Measurements from ENCODE around the gene CXCL14.

CXCL14 gene

DNA sequence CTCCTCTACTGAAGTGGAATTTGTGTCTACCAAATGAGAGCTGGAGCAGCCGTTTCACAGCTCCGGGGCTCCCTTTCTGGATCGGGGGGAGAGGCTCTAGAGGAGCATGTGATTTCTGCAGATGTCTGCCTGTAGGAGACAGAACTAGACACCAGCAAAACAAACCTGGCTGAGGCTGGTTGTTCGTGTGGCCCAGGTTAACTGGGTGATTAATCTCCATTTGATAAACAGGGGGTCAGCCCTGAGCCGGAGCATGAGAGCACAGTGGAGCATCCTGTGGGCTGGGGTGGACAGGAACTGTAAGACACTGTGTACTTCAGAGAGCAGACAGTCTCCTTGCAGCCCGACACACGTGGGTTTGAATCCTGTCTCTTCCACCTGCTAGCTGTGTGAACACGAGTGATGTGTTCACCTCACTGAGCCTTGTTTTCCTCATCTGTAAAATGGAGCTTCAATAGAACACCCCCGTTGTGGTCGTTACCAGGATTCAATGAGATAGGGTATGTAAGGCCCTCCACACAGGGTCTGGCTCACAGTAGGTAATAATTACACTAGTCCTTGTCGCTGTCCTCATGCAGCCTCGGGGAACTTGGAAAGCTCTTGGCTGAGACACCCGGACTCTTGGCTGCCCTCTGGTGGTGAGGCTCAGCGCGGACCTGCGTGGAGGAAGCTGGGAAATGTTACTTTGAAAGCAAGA is 12.9 kb downstream of the CXCL14 start:
- no peaks in the 10 kb centered on the region for H3K36me3 ChIP-seq (ENCODE audit: control insufficient read depth, insufficient read depth, low read length, severe bottlenecking)
- H3K9ac ChIP-seq (ENCODE audit: low read length) = no peak overlapping the region
- H3K27me3 ChIP-seq (replicated peaks; ENCODE audit: control insufficient read depth, insufficient read depth, low read length) = no peaks in the 10 kb centered on the region
- no peaks in the 10 kb centered on the region for H3K9me3 ChIP-seq (ENCODE audit: control insufficient read depth, low read length)
- H3K4me3 ChIP-seq (ENCODE audit: low read length) = no peak overlapping the region
- peaks cover 9% of the 10 kb centered on the region for H3K4me1 ChIP-seq (ENCODE audit: control insufficient read depth, insufficient read depth, low read length)
- peak; percentile 73 for DNase-seq (ENCODE audit: low read depth)

- Histone ChIP-seq H3K27me3 (replicated peaks; ENCODE audit: control insufficient read depth, insufficient read depth, low read length) (peaks cover 2% of the 10 kb centered on the region), H3K4me1 (ENCODE audit: control insufficient read depth, insufficient read depth, low read length) (peaks cover 9% of the 10 kb centered on the region), H3K4me3 (ENCODE audit: low read length) (no peak overlapping the region), H3K9me3 (ENCODE audit: control insufficient read depth, low read length) (no peaks in the 10 kb centered on the region), H3K9ac (ENCODE audit: low read length) (no peak overlapping the region), H3K36me3 (ENCODE audit: control insufficient read depth, insufficient read depth, low read length, severe bottlenecking) (no peaks in the 10 kb centered on the region)
- peak; percentile 53 for DNase-seq (ENCODE audit: low read depth)
Measured at GRCh38 chr5:135565266-135565665, 13.5 kb downstream of the CXCL14 start.

DNA sequence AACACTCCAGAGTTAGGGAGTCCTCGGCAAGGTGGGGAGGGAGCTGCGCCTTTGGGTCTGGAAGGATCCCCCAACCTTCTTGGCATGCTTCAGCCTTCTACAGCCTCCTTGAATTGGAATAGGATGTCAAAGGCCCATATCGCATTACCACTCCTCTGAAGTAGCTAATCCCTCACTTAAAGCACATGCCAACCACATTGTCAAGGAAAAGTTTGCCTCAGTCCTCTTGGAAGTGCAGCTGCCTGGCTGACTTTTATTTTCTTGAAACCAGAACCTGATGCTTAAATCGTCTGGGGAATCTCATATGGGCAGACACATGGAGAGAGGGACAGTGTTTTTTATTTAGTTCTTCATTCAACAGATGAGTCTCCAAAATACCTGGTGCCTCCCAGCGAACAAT is 14.5 kb downstream of the CXCL14 start:
- H3K4me1 ChIP-seq (ENCODE audit: control insufficient read depth, insufficient read depth, low read length) = peaks cover 9% of the 10 kb centered on the region
- no peak overlapping the region for H3K9ac ChIP-seq (ENCODE audit: low read length)
- no peak overlapping the region for H3K4me3 ChIP-seq (ENCODE audit: low read length)
- H3K27me3 ChIP-seq (replicated peaks; ENCODE audit: control insufficient read depth, insufficient read depth, low read length) = peaks cover 9% of the 10 kb centered on the region
- no peaks in the 10 kb centered on the region for H3K36me3 ChIP-seq (ENCODE audit: control insufficient read depth, insufficient read depth, low read length, severe bottlenecking)
- no peaks in the 10 kb centered on the region for H3K9me3 ChIP-seq (ENCODE audit: control insufficient read depth, low read length)
- DNase-seq (ENCODE audit: low read depth) = no peak

- Histone ChIP-seq H3K4me3 (ENCODE audit: low read length) (no peak overlapping the region), H3K36me3 (ENCODE audit: control insufficient read depth, insufficient read depth, low read length, severe bottlenecking) (no peaks in the 10 kb centered on the region), H3K9me3 (ENCODE audit: control insufficient read depth, low read length) (no peaks in the 10 kb centered on the region), H3K9ac (ENCODE audit: low read length) (no peak overlapping the region), H3K4me1 (ENCODE audit: control insufficient read depth, insufficient read depth, low read length) (peaks cover 9% of the 10 kb centered on the region), H3K27me3 (replicated peaks; ENCODE audit: control insufficient read depth, insufficient read depth, low read length) (peaks cover 30% of the 10 kb centered on the region)
- DNase-seq (ENCODE audit: low read depth) = no peak
Measured at GRCh38 chr5:135561266-135561665, 17.5 kb downstream of the CXCL14 start.

DNA sequence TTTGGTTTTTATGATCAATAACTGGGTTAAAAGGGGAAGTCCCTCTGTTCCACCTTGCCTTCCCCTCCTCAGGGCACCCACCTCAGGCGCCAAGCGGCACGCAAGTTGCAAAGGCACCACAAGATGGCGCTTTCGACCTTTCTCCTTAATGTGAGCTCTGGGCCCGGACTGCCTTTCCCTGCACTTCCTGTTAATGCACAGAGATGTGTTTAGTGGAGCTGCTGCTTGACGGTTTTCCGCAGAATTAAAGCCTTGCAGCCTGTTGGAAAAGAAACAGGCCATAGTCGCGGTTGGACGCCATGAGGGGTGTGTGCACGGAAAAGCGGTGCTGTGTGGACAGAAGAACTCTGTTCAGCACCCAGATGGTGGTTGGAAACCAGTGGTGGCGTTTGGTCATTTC is 17.9 kb downstream of the CXCL14 start:
- H3K36me3 ChIP-seq (ENCODE audit: control insufficient read depth, insufficient read depth, low read length, severe bottlenecking) = no peaks in the 10 kb centered on the region
- peaks cover 34% of the 10 kb centered on the region for H3K27me3 ChIP-seq (replicated peaks; ENCODE audit: control insufficient read depth, insufficient read depth, low read length)
- H3K4me1 ChIP-seq (ENCODE audit: control insufficient read depth, insufficient read depth, low read length) = peaks cover 9% of the 10 kb centered on the region
- H3K4me3 ChIP-seq (ENCODE audit: low read length) = no peak overlapping the region
- peak; percentile 94 for DNase-seq (ENCODE audit: low read depth)
- no peak overlapping the region for H3K9ac ChIP-seq (ENCODE audit: low read length)
- H3K9me3 ChIP-seq (ENCODE audit: control insufficient read depth, low read length) = no peaks in the 10 kb centered on the region

- Histone ChIP-seq H3K4me3 (ENCODE audit: low read length) (no peak overlapping the region), H3K36me3 (ENCODE audit: control insufficient read depth, insufficient read depth, low read length, severe bottlenecking) (no peaks in the 10 kb centered on the region), H3K4me1 (ENCODE audit: control insufficient read depth, insufficient read depth, low read length) (no peaks in the 10 kb centered on the region), H3K27me3 (replicated peaks; ENCODE audit: control insufficient read depth, insufficient read depth, low read length) (peaks cover 38% of the 10 kb centered on the region), H3K9ac (ENCODE audit: low read length) (no peak overlapping the region), H3K9me3 (ENCODE audit: control insufficient read depth, low read length) (no peaks in the 10 kb centered on the region)
- no peak for DNase-seq (ENCODE audit: low read depth)
Measured at GRCh38 chr5:135559354-135559753, 19.4 kb downstream of the CXCL14 start.

DNA sequence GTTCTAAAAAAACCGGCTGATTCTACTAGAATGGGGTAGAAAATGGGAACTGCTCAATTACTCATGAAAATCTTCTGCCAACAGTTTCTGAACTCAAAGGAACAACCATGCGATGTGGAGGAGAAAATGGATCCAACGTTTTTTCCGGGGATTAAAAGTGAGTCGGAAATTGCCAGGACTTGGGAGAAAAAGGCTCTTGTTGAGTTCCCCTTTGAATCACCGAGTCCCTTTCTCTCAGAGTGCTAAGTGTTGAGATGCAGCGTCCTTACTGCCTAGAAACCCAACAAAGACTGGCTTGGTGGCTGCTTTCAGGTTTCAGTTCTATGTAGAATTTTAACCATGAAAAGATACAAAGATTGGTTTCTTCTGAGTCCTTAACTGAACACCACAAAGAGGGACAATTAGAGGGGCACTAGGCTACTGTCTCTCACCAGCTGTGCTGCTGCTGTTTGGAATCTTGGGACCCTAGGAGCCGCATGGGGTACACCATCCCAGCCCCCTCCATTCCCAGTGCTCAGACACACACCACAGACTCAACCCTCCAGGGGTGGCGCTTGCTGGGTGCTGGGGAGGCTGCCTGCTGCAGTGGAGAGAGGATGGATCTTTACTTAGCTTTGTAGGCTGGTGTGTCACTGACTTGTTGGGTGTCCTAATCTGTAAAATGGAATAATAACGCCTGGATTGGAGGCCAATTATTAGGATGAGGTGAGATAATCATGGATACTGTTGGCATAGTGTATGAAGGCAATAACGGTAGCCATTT is 21.5 kb downstream of the CXCL14 start:
- H3K9me3 ChIP-seq (ENCODE audit: control insufficient read depth, low read length) = no peaks in the 10 kb centered on the region
- peaks cover 50% of the 10 kb centered on the region for H3K27me3 ChIP-seq (replicated peaks; ENCODE audit: control insufficient read depth, insufficient read depth, low read length)
- H3K4me1 ChIP-seq (ENCODE audit: control insufficient read depth, insufficient read depth, low read length) = peaks cover 3% of the 10 kb centered on the region
- DNase-seq (ENCODE audit: low read depth) = no peak
- no peak overlapping the region for H3K4me3 ChIP-seq (ENCODE audit: low read length)
- H3K9ac ChIP-seq (ENCODE audit: low read length) = no peak overlapping the region
- no peaks in the 10 kb centered on the region for H3K36me3 ChIP-seq (ENCODE audit: control insufficient read depth, insufficient read depth, low read length, severe bottlenecking)

GRCh38 chr5:135556620-135557019 is 22.2 kb downstream of the CXCL14 start:
- no peak overlapping the region for H3K4me3 ChIP-seq (ENCODE audit: low read length)

DNA sequence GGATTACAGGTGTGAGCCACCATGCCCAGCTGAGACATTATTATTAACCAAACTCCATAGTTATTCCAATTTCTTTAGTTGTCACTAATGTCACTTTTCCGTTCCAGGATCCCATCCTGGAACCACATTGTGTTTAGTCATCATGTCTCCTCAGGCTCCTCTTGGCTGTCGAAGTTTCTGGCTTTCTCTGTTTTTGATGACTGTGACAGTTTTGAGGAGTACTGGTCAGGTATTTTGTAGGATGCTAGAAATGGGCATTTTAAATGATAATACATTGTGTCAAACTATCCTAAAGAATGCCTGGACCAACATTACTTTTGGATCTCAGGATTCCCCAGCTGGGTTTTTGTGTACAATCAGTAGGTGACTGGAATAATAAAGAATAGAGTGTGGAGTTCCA is 23.3 kb downstream of the CXCL14 start:
- H3K9ac ChIP-seq (ENCODE audit: low read length) = no peak overlapping the region
- H3K9me3 ChIP-seq (ENCODE audit: control insufficient read depth, low read length) = no peaks in the 10 kb centered on the region
- no peak for DNase-seq (ENCODE audit: low read depth)
- H3K4me1 ChIP-seq (ENCODE audit: control insufficient read depth, insufficient read depth, low read length) = peaks cover 3% of the 10 kb centered on the region
- no peaks in the 10 kb centered on the region for H3K36me3 ChIP-seq (ENCODE audit: control insufficient read depth, insufficient read depth, low read length, severe bottlenecking)
- H3K4me3 ChIP-seq (ENCODE audit: low read length) = no peak overlapping the region
- H3K27me3 ChIP-seq (replicated peaks; ENCODE audit: control insufficient read depth, insufficient read depth, low read length) = peaks cover 58% of the 10 kb centered on the region

More at GRCh38 chr5:135556620-135557019, 22.2 kb downstream of the CXCL14 start:
- Histone ChIP-seq H3K9me3 (ENCODE audit: control insufficient read depth, low read length) (no peaks in the 10 kb centered on the region), H3K27me3 (replicated peaks; ENCODE audit: control insufficient read depth, insufficient read depth, low read length) (peaks cover 50% of the 10 kb centered on the region), H3K9ac (ENCODE audit: low read length) (no peak overlapping the region), H3K4me1 (ENCODE audit: control insufficient read depth, insufficient read depth, low read length) (peaks cover 3% of the 10 kb centered on the region), H3K36me3 (ENCODE audit: control insufficient read depth, insufficient read depth, low read length, severe bottlenecking) (no peaks in the 10 kb centered on the region)
- DNase-seq (ENCODE audit: low read depth) = no peak

DNA sequence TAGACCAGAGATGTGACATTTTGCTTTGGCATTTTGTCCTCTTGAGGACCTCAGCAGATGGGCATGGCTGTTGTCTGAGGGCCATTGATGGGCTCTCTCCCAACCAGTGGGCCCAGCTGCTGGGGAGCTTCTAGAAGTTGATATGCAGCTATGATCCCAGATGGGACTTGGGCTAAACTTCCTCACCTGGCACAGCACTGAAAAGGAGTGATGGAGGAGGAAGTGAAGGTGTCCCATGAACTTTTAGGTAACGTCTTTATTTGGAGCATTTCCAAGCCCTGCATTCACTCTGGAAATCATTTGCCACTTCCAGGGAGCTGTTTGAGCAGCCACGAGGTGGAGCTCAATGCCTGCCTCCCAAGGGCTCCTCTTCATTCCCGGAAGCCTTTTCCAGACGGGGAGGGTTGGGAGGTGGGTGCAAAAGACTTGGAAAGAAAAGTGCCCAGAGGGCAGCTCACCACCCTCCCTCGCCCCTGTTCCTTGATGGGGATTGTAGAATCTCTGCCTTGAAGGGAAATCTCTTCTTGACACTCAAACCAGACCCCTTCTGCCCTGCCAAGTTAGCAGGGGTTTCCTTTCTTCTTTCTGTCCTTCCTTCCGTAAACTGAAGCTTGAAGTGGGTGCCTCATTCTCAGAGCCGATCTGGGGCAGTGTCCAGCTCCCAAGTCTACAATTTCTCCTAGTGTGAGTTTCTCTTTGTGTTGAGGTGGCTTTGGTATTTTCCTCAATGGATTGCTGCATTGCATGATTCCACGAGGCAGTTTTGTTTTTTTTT is 24.9 kb downstream of the CXCL14 start:
- no peaks in the 10 kb centered on the region for H3K36me3 ChIP-seq (ENCODE audit: control insufficient read depth, insufficient read depth, low read length, severe bottlenecking)
- DNase-seq (ENCODE audit: low read depth) = peak; percentile 36
- no peaks in the 10 kb centered on the region for H3K9me3 ChIP-seq (ENCODE audit: control insufficient read depth, low read length)
- H3K27me3 ChIP-seq (replicated peaks; ENCODE audit: control insufficient read depth, insufficient read depth, low read length) = peaks cover 58% of the 10 kb centered on the region
- peaks cover 3% of the 10 kb centered on the region for H3K4me1 ChIP-seq (ENCODE audit: control insufficient read depth, insufficient read depth, low read length)
- H3K4me3 ChIP-seq (ENCODE audit: low read length) = peak overlapping the region; percentile 41
- peak overlapping the region; percentile 21 for H3K9ac ChIP-seq (ENCODE audit: low read length)
